Stimulated activated CD8-positive, alpha-beta memory T cell treated with anti-CD3 and anti-CD28 coated beads, Interleukin-4, amount 100 ng/mL, for 1 hour (primary cell): ENCODE measurements around the gene MCF2L.
"Not testable (repeated sequence)": the region's sequence is repeated elsewhere in the genome, so short reads cannot be mapped to it uniquely, and the experiment has no call there.

Experiments used
- DNase-seq, 2 donors: peaks; one replicate each; pipeline ENCODE4 v3.0.0-alpha.2; 2020; ENCODE audit warnings: low read depth in 2 of 2, low spot score in 1 of 2

Gene MCF2L

DNA sequence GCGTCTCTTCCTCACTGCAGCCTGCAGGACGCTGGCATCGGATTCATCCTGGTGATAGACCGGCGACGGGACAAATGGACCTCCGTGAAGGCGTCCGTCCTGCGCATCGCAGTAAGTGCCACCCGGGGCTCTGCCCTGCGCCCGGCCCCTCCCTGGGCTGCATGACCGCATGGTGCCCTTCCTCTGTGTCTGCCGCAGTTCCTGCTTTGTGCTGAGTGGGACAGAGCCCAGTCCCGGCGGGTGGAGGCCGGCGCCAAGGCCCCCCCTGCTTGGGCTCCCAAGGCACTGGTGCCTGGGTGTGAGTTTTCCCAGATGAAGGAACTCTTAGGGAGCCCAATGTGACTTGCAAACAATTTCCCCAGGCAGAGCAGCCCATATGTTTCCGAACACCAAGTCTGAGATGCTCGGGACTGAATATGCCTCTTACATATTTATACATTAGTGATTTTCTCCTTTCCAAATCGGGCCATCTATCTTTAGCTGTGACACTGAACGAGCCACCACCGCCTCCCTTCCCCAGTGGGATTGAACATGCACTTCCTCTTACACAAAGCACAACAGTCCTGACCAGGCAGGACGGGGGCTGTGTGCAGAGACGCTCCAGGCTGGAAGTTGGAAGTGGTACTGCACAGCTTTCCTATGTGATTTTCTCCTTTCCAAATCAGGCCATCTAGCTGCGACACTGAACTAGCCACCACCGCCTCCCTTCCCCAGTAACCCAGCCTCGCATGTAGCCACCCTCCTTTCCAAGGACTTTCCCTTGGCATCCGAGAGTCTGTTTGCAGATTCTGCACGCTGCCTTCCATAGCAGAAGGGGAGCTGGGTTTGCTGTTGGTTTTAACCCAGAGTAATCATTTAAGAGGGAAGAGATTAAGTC, 76.5 kb downstream of the MCF2L start:
- DNase-seq: no peak

DNA sequence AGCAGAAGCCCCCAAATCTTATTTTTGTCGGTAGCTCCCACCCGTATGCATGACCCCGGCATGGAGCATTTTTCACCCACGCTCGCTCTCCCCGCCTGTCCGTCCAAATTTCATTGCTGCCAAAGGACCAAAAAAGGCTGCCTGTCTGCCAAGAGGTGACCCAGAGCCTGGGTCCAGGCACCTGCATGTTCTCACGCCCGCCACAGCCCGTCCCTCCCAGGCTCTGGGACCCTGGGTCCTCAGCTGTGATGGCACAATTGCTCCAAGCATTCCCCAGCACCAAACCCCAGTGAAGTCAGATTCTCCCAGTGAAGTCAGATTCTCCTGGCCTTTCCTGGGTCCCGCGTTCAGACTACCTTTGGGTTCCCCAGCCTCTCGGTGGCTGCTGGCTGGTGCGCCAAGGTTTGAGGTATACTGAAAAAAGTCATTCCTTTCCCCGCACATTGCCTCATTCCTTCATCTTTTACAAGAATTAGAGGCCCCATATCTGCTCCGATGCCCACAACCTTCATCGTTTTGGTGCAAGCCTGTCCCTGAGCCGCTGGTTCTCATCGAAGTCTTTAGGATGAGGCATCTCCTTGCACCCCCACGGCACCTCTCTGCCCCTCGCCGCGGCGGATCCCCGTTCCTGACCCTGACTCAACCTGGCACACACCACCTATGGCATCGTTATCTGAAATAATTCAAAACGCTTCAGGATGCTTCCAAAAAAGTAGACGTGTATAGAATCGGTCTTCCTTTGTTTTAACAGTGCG, 77.3 kb downstream of the MCF2L start:
- no peak for DNase-seq

- DNase-seq: no peak
Measured at GRCh38 chr13:113046883-113047244, 77.8 kb downstream of the MCF2L start.

DNA sequence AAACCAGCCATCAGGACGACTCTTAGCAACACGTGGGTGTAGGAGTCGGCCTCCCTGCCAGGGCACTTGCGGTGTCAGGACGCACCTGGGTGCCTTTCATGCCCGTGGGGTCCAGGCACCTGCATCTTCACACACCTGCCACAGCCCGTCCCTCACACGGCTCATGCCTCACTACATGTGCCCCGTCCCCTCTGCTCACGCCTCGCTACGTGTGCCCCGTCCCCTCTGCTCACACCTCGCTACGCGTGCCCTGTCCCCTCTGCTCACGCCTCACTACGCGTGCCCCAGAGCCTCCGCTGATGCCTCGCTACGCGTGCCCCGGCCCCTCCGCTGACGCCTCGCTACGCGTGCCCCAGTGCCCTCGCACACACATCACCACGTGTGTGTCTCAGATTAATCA, 78.6 kb downstream of the MCF2L start:
- no peak for DNase-seq

DNA sequence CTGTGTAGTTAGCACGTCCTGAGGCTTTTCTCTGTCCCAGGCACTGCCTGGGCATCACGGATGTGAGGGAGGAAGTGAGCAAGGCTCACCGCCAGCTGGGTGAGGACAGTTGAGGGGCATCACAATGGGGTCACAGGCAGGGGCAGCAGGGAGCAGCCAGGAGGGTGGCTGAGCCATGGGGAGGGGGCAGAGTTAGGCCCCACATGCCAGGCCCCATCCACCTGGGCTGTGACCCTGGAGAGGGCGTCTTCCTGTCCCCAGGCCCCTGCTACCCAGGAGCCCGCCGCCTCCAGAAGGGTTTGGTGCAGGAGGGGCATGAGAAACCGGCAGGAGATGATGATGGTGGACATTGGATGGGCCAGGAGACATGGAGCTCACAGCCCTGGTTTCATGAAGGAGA, 79.8 kb downstream of the MCF2L start:
- no peak for DNase-seq

DNA sequence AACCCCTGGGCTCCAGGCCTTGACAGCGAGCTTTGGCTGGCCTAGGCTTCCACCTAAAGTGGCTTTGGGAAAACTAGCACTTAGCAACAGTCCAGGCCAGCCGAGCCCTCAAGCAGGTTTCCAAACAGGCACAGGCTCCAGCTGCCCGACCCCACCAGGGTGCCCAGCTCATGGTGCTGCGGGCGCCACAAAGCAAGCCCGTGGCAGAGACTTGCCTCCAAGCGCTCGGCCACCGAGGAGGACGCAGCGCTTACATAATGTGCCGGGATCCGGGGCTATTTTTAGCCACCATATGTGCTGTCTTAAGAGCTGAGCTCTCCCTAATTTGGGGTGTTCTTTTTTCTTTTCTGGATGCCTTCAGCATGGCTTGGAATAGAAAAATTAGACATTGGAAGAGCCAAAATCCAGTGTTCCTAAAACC, 80.5 kb downstream of the MCF2L start:
- no peak for DNase-seq

GRCh38 chr13:113049981-113050380, 81.0 kb downstream of the MCF2L start:
- no peak for DNase-seq

- DNase-seq: no peak
Measured at GRCh38 chr13:113050734-113051431, 81.9 kb downstream of the MCF2L start.

GRCh38 chr13:113051641-113052040, 82.6 kb downstream of the MCF2L start:
- DNase-seq: no peak

GRCh38 chr13:113052206-113052605, 83.2 kb downstream of the MCF2L start:
- DNase-seq: no peak

DNA sequence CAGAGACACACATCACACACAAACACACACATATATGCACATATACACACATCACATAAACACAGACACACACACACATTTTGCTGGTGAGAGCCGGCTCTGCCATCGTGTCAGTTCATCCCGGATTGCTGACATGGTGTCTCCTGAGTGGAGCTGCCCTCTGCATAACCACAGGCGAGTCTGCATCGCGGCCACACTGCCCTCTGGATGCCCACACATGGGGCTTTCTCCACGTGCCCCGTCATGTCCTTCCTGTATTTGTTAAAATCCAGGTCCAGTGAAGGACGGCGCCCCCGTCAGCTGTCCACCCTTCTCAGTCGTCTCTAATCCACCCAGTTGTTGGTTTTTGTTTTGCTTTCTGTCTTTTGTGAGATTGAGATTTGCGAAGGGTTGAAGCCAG, 84.0 kb downstream of the MCF2L start:
- no peak for DNase-seq

- no peak for DNase-seq
Measured at GRCh38 chr13:113053376-113053775, 84.4 kb downstream of the MCF2L start.

GRCh38 chr13:113053801-113054604, 85.0 kb downstream of the MCF2L start:
- DNase-seq: no peak

DNA sequence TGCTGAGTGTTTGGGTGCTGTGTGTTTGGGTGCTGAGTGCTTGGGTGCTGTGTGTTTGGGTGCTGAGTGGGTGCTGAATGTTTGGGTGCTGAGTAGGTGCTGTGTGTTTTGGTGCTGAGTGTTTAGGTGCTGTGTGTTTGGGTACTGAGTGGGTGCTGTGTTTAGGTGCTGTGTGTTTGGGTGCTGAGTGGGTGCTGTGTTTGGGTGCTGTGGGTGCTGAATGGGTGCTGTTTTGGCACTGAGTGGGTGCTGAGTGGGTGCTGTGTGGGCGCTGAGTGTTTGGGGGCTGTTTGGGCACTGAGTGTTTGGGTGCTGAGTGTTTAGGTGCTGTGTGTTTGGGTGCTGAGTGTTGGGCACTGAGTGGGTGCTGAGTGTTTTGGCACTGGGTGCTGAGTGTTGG, 88.1 kb downstream of the MCF2L start:
- no peak for DNase-seq

DNA sequence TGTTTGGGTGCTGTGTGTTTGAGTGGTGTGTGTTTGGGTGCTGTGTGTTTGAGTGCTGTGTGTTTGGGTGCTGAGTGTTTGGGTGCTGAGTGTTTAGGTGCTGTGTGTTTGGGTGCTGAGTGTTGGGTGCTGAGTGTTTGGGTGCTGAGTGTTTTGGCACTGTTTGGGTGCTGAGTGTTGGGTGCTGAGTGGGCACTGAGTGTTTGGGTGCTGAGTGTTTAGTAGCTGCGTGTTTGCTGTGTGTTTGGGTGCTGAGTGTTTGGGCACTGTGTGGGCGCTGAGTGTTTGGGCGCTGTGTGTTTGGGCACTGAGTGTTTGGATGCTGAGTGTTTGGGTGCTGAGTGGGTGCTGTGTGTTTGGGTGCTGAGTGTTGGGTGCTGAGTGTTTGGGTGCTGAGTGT, 88.5 kb downstream of the MCF2L start:
- not testable (repeated sequence) for DNase-seq

DNA sequence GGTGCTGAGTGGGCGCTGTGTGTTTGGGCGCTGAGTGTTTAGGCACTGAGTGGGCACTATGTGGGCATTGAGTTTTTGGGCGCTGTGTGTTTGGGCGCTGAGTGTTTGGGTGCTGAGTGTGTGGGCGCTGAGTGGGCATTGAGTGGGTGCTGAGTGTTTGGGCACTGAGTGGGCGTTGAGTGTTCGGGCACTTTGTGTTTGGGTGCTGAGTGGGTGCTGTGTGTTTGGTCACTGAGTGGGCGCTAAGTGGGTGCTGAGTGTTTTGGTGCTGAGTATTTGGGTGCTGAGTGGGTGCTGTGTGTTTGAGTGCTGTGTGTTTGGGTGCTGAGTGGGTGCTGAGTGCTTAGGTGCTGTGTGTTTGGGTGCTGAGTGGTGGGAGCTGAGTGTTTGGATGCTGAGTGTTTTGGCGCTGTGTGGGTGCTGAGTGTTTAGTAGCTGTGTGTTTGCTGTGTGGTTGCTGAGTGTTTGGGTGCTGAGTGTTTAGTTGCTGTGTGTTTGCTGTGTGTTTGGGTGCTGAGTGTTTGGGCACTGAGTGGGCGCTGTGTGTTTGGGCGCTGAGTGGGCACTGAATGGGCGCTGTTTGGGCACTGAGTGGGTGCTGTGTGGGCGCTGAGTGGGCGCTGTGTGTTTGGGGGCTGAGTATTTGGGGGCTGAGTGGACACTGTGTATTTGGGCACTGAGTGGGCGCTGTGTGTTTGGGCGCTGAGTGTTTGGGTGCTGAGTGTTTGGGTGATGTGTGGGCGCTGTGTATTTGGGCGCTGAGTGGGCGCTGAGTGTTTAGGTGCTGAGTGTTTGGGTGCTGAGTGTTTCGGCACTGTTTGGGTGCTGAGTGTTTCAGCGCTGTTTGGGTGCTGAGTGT, 89.3 kb downstream of the MCF2L start:
- DNase-seq: no peak

GRCh38 chr13:113058988-113059850, 90.2 kb downstream of the MCF2L start:
- DNase-seq: no peak

- no peak for DNase-seq
Measured at GRCh38 chr13:113059891-113060290, 90.9 kb downstream of the MCF2L start.
